Stimulated activated CD4-positive, alpha-beta T cell treated with anti-CD3 and anti-CD28 coated beads, TNF-alpha, amount 100 ng/mL, for 1 hour (primary cell): ENCODE results near the gene SMOC2.
"Not testable (repeated sequence)": the region's sequence is repeated elsewhere in the genome, so short reads cannot be mapped to it uniquely, and the experiment has no call there.

Source experiments
- DNase-seq, 3 donors: peaks; one replicate each; pipeline ENCODE4 v3.0.0-alpha.2; 2020; ENCODE audit warnings: low read depth in 3 of 3, low spot score in 1 of 3

SMOC2 gene

GRCh38 chr6:168675933-168676551 is 235.1 kb downstream of the SMOC2 start:
- no peak for DNase-seq

GRCh38 chr6:168676552-168677322 is 235.8 kb downstream of the SMOC2 start:
- no peak for DNase-seq

- not testable (repeated sequence) for DNase-seq
These were observed 236.4 kb downstream of the SMOC2 start for GRCh38 chr6:168677323-168677781.

GRCh38 chr6:168678077-168678476 is 237.1 kb downstream of the SMOC2 start:
- DNase-seq: no peak

DNA sequence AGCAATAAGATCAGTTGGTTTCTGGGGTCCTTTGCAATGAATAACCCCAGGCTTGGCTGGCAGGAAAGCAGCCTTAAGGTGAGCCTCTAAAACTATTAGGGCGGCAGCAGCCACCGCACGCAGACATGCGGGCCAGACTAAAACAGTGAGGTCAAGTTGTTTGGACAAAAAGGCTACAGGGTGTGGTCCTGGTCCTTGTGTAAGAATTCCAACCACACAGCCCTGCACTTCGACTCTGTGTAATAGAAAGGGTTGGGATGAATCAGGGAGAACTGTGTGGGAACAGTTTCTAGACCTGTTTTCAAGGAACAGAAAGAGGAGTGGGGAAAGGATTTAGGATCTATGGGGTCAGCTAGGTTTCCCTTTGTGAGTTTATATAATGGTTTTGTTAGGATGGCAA is 237.6 kb downstream of the SMOC2 start:
- DNase-seq: no peak

GRCh38 chr6:168681748-168682147 is 240.8 kb downstream of the SMOC2 start:
- no peak for DNase-seq

DNA sequence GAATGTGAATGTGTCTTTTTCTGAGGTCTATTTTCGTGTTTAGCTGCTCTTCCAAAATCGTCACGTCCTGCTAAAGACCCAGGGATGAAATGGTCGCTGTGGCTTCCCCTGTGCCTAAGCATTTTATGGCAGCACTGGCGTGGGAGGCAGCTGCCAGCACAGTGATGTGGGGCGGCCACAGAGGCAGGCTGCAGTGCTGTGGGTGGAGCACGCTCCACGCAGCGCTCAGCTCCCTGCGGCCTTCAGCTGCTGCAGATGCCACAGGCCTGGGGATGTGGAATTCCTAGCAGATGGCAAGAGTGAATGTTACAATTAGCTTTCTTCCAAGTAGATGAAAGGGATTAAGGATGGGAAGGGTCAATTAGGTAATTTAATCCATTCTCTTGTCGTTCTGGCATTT is 242.6 kb downstream of the SMOC2 start:
- DNase-seq: no peak

- DNase-seq: no peak
These were observed 243.5 kb downstream of the SMOC2 start for GRCh38 chr6:168684471-168684870.

DNA sequence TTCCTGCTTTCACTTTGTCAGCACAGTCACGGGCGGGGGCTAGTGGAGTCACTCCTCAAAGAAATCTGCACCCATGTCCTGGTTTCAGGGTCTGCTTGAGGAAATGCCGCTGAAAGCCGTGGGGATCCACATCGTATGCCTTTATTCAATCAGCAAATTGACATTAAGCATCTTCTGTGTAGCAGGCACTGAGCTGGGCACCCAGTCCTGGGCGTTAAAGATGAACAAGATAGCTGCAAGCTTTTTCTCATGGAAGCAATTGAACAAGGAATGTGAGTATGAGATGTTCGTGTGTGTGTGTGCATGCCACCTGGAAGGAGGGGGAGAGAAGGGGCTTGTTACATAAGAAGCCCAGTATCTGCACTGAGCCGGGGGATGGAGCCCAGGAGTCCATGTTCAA is 243.9 kb downstream of the SMOC2 start:
- DNase-seq: no peak

- DNase-seq: no peak
These were observed 245.2 kb downstream of the SMOC2 start for GRCh38 chr6:168686029-168686738.

DNA sequence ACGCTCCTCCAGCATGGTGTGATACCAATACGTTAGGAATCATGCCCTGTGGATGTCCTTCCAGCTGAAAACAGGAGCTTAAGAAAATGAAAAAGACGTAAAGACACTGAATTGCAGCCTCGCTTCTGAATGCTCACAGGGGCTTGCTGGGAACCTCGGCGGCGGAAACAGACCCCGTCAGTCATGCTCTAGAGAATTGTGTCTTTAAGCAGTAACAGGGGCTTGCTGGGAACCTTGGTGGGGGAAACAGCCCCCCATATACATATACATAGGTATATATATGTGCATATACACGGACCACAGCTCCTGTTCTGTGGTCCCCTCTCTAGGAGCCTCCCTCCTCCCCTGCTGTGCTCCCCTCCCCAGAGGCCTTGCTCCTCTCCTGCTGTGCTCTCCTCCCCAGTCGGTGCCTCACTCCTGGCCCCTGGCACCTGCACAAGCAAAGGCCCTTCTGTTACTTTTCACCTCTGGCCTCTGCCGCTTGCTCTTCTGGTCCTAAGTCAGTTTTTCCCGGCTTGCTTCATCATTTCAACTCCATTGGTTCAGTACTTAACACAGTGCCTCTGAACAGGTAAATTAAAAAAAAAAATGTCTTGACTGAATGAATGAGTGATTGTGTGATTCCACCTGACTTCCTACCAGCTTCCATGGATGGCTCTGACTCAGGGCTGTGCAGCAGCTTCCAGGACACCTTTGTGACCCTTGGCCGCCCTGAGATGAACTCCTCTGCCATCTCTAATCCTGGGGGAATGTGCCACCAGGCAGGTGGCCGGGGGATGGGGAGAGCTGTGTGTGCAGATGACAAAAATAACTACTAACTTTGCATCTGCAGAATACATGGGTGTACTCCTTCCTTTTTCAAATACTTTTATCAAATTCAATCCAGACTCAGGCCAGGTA is 246.1 kb downstream of the SMOC2 start:
- DNase-seq: no peak

GRCh38 chr6:168690271-168690670 is 249.3 kb downstream of the SMOC2 start:
- no peak for DNase-seq

DNA sequence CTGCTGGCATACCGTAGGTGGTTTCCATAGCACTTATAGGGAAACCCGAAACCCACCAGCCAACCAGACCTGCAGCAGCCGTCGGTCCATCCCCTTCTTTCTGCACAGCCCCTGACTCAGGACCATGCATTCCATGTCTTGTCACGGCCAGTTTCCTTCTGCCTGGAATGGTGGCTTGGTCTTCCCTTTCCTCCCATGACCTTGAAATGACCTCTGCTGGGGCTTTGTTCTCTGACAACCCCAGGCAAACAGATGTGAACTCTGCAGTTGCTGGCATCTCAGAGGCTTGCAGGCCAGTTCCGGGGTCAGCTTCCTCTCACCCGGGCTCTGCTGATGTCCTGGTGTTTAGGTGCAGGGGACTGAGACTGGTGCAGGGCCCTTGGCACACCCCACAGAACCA is 250.8 kb downstream of the SMOC2 start:
- DNase-seq: no peak

DNA sequence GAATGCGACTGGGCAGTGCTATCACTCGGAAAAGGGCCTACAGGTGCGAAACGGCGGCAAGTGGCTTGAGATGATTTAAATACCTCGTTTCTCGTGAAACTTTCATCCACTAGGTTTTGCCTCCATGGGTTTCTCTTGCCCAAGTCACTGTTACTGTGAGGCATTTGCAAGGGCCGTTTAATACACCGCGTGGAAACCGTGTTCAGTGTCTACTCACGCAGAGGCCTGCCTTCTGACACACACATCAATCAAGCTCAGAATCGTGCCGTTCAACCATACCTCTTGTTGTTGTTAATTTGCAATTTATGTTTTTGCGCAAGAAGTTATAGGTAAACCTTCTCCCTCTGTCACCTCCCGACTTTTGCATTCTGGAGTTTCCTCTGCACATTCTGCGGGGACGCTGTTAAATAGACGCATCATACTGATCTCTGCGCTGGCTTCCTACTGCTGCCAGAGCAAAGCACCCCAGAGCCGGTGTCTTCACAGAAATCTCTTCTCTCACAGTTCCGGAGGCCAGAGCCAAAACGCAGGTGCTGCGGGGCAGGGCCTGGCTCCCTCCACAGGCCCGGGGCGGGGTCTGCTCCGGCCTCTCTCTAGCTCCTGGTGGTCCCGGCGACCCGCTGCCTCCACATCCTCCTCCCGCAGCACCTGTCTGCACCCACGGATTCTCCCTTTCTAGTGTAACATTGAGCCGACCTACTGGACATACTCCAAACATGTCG is 251.4 kb downstream of the SMOC2 start:
- no peak for DNase-seq

DNA sequence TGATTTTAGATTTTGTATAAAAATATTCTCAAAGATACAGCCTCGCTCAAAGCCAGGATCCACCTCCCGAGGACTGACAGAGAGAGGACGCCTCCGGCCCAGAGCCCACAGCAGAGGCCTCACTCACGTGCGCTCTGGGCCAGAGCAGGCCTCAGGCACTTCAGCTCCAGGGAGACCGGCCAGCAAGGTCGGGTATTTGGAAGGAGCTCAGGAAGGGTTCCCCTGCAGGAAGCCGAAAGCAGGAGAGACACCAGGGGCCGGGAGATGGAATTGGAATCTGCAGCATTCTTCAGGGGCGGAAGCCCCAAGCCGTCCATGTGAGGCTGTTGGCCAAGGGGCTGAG is 251.9 kb downstream of the SMOC2 start:
- not testable (repeated sequence) for DNase-seq

DNA sequence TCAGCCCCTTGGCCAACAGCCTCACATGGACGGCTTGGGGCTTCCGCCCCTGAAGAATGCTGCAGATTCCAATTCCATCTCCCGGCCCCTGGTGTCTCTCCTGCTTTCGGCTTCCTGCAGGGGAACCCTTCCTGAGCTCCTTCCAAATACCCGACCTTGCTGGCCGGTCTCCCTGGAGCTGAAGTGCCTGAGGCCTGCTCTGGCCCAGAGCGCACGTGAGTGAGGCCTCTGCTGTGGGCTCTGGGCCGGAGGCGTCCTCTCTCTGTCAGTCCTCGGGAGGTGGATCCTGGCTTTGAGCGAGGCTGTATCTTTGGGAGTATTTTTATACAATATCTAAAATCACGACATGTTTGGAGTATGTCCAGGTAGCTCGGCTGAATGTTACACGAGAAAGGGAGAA is 253.8 kb downstream of the SMOC2 start:
- not testable (repeated sequence) for DNase-seq

DNA sequence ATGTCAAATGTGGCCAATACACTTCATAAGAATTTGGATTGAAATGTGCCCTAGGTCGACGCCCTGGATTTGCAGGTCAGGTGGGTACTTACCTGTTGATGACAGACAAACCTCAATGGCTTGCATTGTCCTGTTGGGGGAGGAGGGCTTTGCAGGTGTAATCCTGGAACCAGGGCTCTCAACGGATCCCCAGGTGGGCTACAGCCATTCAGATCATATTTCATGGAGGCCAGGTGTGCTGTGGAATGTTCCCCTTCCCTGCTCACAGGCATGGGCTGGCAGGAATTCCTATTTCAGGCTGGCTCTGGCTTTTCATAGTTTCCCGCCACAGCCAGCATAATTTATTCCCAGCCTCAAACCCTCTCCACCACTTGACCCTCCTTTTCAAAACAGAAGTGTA is 254.7 kb downstream of the SMOC2 start:
- DNase-seq: no peak

- no peak for DNase-seq
These were observed 257.9 kb downstream of the SMOC2 start for GRCh38 chr6:168698923-168699322.

DNA sequence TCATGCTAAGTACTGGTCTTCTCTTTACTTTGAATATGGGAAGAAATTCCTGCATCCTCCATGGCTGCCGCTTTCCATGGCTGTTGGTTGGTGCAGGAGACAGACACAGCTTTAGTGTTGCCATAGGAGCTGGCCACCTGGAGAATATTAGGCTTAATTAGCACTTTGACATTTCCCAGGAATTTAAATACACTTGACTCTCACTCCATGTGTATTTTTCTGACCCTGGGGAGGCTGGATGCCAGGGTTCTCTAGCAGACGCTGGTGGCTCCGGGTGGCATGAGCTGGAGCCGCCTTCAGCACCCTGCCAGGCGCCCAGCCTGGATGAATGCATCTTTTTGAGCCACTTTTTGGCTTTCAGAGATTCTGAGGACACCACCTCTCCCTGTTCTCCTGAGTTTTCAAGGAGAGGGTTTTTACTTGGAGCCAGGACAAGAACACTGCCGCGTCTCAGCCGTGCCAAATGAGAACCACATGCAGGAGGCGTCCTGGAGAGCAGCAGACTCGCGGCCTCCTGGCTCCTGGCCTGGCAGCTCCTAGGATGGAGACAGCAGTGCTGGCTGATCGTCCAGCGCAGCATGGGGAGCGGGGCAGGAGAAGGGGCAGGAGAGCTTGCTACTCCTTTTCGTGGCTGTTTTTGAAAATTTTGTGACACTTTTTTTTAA is 258.8 kb downstream of the SMOC2 start:
- DNase-seq: no peak

GRCh38 chr6:168700880-168701279 is 259.9 kb downstream of the SMOC2 start:
- DNase-seq: no peak
